HG02884 (cell line): ENCODE data around the gene ZNF567.
"Not testable (repeated sequence)": the region's sequence is repeated elsewhere in the genome, so short reads cannot be mapped to it uniquely, and the experiment has no call there.

ENCODE experiments used
- ATAC-seq: cut with Tn5 transposase; IDR thresholded peaks from one replicate; pipeline ENCODE4 v1.9.1; 2021; ENCODE audit warnings: mild to moderate bottlenecking, moderate library complexity; ENCODE audit not compliant: unreplicated experiment

Gene ZNF567

DNA sequence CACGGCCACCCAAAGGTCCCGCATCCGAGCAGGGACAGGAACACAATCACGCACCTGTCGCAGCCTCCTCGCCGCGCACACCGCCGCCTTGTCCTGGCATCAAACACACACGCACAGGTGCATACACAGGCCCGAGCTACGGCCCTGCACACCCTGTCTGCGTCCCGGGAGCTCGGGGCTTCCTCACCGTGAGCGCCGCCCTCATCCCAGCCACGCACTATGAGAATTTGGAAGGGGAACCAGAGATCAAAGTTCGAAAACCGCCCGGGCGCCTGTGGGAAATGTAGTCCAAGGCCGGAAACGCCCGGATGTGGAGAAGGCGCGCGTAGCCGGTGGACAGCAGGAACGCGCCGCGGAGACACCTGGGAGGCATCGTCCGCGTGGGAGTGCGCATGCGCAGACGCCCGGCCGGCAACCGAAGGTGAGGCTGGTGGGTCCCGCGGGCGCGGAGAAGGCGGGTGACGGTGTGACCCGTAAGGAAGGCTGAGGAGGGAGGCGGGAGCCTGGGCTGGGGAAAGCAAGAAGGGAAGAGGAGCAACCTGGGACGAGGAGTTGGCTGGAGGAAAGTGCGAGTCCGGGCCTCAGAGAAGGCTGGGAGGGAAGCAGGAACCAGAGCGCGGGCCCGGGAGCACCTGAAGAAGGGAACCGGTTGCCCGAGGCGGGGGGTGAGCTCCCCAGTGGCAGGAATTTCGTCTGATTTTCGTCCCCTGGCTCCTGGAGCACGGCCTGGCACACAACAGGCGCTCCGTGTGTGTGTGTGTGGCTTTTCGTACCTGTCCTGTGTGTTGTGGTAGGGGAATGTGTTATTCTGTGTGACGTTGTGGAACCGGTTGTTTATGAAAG, at the start of gene ZNF567:
Gene ZNF567, plus strand, starts transcription at position 399 of the 843 bp plus-strand sequence. CDS start 7,256 bp downstream, outside the sequence.
- ATAC-seq, result peak; percentile 73

DNA sequence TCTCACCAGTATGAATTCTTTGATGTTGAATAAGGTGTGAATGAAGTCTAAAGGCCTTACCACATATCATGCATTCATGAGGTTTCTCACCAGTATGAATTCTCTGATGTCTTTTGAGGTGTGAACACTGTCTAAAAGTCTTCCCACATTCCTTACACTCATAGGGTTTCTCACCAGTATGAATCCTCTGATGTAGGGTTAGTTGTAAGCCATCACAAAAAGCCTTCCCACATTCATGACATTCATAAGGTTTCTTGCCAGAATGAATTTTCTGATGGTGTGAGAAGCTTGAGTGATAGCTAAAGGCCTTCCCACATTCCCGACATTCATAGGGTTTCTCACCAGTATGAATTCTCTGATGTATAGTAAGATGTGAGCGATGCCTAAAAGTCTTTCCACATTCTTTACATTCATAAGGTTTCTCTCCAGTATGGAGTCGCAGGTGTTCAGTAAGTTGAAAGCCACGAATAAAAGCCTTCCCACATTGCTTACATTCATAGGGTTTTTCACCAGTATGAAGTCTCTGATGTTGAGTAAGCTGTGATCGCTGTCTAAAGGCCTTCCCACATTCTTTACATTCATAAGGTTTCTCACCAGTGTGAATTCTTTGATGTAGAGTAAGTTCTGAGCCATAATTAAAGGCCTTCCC, 48.4 kb upstream of the ZNF567 start:
- ATAC-seq, result no peak

DNA sequence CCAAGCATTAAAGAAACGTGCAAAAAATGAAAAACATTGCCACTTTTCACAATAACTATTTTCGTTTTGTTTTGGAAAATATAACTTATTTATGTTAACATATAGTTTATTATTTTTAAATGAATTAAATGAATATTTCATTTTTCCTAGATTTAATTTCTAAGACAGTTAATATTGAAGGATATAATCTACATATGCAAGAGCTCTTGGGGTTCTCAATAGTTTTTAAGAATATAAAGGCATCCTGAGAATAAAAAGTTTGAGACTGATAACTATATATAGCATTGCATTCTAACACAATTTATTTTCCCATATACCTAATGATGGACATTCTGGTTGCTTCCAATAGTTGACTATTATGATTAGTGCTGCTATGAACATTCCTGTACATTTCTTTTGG, 40.7 kb upstream of the ZNF567 start:
- no peak for ATAC-seq

DNA sequence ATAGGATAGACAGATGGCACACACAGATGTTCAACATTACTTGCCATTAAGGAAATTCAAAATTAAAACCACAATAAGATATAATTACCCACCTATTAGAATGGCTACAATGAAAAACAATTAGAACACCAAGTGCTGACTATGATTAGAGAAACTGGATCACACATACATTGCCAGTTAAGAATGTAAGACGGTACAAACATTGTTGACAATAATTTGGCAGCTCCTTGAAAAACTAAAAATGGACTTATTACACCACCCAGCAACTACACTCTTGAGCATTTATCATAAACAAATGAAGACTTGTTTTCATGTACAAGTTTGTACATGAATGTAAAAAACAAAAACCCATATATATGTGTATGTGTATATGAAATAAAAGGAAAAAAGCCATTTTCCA, 34.5 kb upstream of the ZNF567 start:
- ATAC-seq, result no peak

DNA sequence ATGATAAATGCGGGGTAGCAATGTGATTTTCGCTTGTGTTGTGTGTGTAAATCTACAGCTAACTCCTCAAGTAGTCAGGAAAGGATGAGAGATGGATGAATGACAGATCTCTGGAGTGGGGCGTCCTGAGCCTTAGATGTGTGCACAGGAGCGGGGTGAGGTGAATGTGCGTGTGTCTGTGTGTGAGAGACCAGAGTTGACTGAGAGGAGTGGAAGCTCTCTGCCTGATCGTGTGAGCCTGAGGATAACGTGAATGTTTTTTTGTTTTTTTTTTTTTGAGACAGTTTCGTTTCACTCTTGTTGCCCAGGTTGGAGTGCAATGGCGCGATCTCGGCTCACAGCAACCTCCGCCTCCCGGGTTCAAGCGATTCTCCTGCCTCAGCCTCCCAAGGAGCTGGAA, 21.6 kb upstream of the ZNF567 start:
- no peak for ATAC-seq

DNA sequence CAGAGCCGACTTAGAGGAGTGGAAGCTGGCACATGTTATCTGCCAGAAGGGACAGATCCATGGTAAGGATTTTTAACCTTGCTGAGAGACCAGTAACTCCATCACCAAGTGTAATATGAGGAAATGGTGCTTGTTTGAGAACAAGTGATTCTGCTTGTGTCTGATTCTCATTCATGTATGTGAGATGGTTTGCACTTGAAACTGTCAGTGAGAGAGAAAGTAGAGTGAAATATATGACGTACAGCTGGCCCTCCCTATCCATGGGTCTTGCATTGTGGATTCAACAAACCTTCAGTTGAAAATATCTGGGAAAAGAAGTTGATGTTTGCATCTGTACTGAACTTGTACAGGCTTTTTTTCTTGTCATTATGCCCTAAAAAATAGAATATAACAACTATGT, 18.8 kb upstream of the ZNF567 start:
- no peak for ATAC-seq

DNA sequence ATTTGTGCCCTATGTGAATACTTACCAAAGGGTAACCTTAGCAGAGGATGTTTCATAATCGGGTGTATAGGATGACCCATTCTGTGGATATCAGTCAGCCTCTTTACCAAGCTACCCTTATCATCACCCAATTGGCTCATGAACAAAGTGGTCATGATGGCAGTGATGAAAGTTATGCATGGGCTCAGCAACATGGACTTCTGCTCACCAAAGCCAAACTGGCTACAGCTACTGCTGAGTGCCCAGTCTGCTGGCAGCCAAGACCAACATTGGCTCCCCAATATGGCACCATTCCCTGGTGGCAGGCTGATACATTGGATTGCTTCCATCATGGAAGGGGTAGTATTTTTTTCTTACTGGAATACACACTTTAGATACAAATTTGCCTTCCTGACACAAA, 15.0 kb upstream of the ZNF567 start:
- ATAC-seq, result no peak

DNA sequence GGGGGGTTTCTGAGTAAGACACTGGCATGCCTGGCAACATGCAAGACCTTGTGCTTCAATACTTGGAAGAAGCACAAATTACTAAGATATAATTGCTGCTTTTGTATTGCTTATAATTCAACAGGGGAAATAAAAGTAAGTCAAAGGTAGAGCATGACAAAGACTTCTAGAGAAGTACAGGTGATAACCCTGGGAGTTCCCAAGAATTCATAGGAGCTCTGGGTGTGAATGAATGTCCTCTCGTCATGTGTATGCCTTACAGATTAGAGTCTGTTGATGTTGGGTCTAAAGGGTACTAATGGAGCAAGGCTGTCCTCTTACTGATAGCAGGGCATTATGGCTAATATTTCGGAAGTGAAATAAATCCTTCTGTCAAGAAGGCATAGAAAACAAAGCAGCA, 13.2 kb upstream of the ZNF567 start:
- no peak for ATAC-seq

DNA sequence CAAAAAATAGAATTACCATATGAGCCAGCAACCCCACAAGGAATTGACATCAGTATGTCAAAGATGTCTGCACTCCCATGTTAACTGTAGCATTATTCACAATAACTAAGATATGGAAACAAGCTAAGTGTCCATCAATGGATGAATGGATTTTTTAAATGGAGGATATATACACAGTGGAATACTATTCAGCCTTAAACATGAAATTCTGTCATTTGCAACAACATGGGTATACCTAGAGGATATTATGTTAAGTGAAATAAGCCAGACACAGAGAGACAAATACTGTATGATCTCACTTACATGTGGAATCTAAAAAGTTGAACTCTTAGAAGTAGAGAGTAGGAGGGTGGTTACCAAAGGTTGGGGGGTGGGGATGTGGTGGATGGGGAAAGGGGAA, 8.0 kb upstream of the ZNF567 start:
- ATAC-seq, result no peak

DNA sequence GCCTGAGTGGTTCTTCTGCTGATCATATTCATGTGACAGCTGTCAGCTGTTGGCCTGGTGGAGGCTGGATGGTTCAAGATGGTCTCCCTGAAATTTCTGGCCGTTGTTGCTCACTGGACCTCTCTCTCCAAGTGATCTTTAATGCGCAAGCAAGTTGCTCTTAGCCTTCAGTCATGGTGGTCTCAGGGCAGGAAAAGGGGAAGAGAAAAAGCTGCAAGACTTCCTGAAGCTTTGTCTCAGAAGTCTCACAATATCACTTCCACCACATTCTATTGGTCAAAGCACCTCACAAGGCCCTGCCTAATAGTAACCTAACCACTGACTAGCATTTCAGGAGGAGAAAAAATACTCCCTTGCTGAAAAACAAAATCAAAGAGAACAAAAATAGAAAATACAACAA, 1.6 kb upstream of the ZNF567 start:
- ATAC-seq, result no peak

DNA sequence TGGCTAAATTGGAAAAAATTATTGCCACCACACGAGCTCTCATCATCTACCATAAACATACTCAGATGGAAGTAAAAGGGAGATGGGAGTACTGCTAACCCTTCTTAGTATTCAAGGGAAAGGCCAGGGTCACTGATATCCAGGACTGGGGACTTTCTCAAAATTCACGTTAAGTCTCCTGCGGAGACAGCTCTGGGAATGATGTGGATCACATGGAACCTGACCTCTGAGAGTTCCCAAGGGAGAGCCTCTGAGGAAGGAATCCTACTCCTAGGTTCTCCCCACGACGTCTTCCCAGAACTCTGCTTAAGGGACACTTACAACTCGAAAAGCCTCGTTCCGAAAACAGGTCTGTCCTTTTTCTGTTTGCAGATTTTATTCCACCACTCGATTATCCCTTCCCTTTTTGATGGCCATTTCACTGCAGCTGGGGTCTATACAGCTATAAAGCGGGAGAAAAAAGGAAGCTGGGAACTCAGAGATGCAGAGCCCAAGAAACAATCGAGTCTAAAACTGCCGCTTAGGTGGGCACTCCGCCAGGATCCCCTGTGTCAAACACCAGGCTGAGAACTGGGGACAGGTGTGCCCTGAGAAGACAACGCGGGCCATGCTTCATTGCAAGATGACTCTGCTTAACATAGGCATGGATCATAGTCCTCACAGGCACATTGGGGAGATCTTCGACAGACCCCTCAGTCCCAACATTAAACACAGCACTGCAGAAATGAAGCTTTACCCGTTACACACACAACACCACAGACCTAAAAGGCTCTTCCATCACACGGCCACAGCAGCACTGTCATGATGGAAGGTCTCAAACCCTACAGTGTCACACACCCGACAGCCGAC, 823 bp upstream of the ZNF567 start:
- peak; percentile 39 for ATAC-seq

DNA sequence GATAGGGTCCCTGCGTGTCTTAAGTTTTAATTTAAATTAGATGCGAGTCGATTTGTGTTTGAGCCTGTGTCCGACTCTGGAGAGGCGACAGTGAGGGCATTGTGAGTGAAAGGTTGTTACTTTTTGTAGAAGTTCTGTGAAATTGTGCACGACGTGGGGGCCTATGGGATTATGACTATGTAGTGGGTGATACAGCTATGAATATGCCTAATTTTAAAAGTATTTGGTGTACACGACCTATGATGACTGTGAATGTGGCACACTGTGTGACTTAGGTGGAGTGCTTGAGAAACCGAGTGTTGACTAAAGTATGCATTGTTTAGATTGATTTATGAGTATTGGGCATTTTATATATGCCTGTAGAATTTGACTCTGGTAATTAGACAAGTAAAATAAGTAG, 646 bp downstream of the ZNF567 start:
- ATAC-seq, result no peak

DNA sequence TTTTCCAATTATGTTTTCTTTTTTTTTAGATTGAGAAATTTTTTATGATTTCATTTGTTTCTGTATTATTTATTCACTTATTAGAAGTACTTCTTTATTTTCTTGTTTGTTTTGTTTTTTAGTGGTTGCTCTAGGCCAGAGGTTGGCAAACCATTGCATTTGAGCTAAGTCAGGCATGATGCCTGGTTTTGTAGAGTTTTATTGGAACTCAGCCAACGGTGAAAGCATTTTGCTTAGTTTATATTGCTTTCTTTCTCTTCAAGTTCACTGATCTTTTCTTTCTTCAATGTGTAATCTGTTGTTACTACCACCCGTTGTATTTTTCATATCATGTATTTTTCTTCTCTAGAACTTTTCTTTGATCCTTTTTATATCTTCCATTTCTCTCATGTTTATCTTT, 19.7 kb downstream of the ZNF567 start:
- ATAC-seq, result no peak

DNA sequence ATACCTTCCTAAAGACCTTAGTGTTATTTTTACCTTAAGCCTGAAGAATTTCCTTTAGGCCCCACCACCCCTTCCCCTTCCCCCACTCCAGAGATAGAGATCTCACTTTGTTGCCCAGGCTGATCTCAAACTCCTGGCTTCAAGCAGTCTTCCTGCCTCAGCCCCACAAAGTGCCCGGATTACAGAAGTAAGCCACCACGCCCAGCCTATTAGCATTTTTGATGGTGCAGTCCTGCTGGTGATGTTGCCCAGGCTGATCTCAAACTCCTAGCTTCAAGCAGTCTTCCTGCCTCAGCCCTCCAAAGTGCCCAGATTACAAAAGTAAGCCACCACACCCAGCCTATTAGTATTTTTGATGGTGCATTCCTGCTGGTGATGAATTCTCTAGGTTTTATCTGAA, 22.0 kb downstream of the ZNF567 start:
- no peak for ATAC-seq

DNA sequence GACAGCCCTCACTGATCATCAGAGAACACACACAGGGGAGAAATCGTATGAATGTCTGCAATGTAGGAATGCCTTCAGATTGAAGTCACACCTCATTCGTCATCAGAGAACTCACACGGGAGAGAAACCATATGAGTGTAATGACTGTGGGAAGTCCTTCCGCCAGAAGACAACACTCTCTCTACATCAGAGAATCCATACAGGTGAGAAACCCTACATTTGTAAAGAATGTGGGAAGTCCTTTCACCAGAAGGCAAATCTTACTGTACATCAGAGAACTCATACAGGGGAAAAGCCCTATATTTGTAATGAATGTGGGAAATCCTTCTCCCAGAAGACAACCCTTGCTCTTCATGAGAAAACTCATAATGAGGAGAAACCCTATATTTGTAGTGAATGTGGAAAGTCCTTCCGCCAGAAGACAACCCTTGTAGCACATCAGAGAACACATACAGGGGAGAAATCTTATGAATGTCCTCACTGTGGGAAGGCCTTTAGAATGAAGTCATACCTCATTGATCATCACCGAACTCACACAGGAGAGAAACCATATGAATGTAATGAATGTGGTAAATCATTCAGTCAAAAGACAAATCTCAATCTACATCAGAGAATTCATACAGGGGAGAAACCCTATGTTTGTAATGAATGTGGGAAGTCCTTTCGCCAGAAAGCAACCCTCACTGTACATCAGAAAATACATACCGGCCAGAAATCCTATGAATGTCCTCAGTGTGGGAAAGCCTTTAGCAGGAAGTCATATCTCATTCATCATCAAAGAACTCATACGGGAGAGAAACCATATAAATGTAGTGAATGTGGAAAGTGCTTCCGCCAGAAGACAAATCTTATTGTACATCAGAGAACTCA, 32.5 kb downstream of the ZNF567 start:
- no peak for ATAC-seq

DNA sequence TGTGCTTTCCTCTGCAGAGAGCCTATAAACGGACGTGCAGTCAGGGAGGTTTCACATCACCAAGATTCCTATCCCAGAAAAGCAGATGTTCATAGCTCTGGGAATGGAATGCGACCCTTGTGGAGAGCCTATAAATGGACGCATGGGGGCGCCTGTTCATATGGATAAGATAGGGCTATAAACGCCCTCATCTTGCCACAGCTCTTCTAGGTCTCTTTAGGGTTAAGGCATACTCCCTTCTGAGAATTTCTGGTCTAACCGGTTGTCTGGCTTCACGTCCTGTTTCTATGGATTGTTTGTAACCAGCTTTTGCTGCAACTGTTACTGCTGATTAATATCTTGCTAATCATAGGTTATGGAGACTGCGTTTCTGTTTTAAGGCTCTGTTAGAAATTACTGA, 48.8 kb downstream of the ZNF567 start:
- ATAC-seq, result not testable (repeated sequence)

DNA sequence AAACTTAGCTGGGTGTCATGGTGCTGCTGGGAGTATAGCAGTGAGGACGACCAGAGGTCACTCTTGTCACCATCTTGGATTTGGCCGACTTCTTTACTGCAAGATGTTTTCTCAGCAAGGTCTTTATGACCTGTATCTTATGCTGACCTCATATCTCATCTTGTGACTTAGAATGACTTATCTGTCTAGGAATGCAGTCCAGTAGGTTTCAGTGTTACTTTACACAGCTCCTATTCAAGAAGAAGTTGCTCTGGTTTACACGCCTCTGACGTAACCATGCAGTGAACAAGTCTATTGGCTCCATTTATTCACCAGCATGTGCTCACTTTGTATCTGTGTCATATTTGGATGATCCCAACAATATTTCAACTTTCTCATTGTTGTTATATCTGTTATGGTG, 58.5 kb downstream of the ZNF567 start:
- ATAC-seq, result no peak

DNA sequence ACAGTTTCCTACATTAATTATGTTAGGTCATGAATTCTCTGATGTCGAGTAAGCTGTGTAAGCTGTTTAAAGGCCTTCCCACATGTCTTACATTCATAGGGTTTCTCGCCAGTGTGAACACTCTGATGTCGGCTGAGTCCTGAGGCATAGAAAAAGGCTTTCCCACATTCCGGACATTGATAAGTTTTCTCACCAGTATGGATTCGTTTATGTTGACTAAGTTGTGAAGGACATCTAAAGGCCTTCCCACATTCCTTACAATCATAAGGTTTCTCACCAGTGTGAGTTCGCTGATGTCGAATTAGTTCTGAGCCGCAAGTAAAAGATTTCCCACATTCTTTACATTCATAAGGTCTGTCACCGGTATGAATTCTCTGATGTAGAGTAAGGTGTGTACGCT, 60.3 kb downstream of the ZNF567 start:
- no peak for ATAC-seq

DNA sequence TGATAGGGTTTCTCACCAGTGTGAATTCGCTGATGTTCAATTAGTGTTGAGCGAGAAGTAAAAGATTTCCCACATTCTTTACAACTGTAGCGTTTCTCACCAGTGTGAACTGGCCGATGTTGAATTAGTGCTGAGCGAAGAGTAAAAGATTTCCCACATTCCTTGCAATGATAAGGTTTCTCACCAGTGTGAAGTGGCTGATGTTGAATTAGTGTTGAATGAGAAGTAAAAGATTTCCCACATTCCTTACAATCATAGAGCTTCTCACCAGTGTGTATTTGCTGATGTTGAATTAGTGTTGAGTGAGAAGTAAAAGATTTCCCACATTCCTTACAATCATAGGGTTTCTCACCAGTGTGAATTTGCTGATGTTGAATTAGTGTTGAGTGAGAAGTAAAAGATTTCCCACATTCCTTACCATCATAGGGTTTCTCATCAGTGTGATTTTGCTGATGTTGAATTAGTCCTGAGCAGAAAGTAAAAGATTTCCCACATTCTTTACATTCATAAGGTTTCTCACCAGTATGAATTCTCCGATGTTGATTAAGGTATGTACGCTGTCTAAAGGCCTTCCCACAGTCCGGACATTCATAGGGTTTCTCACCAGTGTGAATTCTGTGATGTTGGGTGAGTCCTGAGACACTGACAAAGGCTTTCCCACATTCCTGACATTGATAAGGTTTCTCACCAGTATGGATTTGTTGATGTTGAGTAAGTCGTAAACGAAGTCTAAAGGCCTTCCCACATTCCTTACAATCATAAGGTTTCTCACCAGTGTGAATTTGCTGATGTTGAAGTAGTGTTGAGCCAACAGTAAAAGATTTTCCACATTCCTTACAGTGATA, 61.2 kb downstream of the ZNF567 start:
- no peak for ATAC-seq

DNA sequence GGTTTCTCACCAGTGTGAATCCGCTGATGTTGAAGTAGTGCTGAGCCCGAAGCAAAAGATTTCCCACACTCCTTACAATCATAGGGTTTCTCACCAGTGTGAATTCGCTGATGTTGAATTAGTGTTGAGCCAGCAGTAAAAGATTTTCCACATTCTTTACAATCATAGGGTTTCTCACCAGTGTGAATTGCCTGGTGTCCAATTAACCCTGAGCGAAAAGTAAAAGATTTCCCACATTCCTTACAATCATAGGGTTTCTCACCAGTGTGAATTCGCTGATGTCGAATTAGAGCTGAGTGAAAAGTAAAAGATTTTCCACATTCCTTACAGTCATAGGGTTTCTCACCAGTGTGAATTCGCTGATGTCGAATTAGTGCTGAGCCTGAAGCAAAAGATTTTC, 62.2 kb downstream of the ZNF567 start:
- not testable (repeated sequence) for ATAC-seq
